Stomach (tissue), 9 donors: Measurements from ENCODE around the gene ATF7. TPM values are rescaled to one million over a fixed set of nuclear protein-coding genes. Genes with fewer than 3 reads are reported as not detected.

Source experiments
- DNase-seq, 2 donors: peaks; one replicate each; pipeline versions ENCODE4 v3.0.0 to v3.0.0-alpha.2; 2013 to 2019
- H3K27ac ChIP-seq, 5 donors: fragments of 200-600 bp in 4 of 5; sonication (generic) in 4 of 5; one replicate each; pipeline ENCODE4 v1.5.1; 2013 to 2019; ENCODE audit warnings: mild to moderate bottlenecking in 1 of 5, moderate library complexity in 1 of 5
- H3K27me3 ChIP-seq, 3 donors: fragments of 200-600 bp; sonication (generic); one replicate each; pipeline ENCODE4 v1.5.1; 2017 to 2019; ENCODE audit warnings: mixed run types in 1 of 3
- H3K36me3 ChIP-seq, 4 donors: fragments of 200-600 bp; sonication (generic); 1 replicate in 3 of 4; 2 replicates in 1 of 4; pipeline ENCODE4 v1.5.1; 2016 to 2019
- H3K4me1 ChIP-seq, 4 donors: fragments of 200-600 bp; sonication (generic); one replicate each; pipeline ENCODE4 v1.5.1; 2016 to 2019
- H3K4me3 ChIP-seq, 4 donors: fragments of 200-600 bp; sonication (generic) in 3 of 4; one replicate each; pipeline ENCODE4 v1.5.1; 2016 to 2019; ENCODE audit warnings: mild to moderate bottlenecking in 1 of 4
- H3K9me3 ChIP-seq, 4 donors: fragments of 200-600 bp; sonication (generic); one replicate each; pipeline ENCODE4 v1.5.1; 2016 to 2019
- CTCF ChIP-seq, 7 experiments: fragments of 450-650 bp in 4 of 7; fragments of 200-600 bp in 3 of 7; sonication (generic) in 3 of 7; IDR thresholded peaks; one replicate each; pipeline ENCODE4 v1.5.1; 2016 to 2019; ENCODE audit warnings: antibody characterized with exemption in 7 of 7, control low read depth in 2 of 7, mild to moderate bottlenecking in 1 of 7
- EP300 ChIP-seq: sonication (generic); formaldehyde crosslinking; IDR thresholded peaks from one replicate; pipeline ENCODE4 v1.6.1; 2017; ENCODE audit warnings: antibody characterized with exemption
- POLR2A ChIP-seq, 4 donors: fragments of 450-650 bp; IDR thresholded peaks; one replicate each; pipeline ENCODE4 v1.6.1; 2016; ENCODE audit warnings: antibody characterized with exemption in 4 of 4, control low read depth in 2 of 4, mild to moderate bottlenecking in 1 of 4, moderate library complexity in 1 of 4
- POLR2AphosphoS5 ChIP-seq, 3 donors: sonication (generic); formaldehyde crosslinking; IDR thresholded peaks; one replicate each; pipeline ENCODE4 v1.6.1; 2016; ENCODE audit warnings: antibody characterized with exemption in 3 of 3
- WGBS, 5 donors: extraction: QIAGEN DNeasy Blood & Tissue Kit in 3 of 5; methylation state at CpG; one replicate each; pipeline versions ENCODE4 v1.1.5 to v1.1.7; 2013 to 2018; 5-methylcytosine and 5-hydroxymethylcytosine counted together
- intact Hi-C: fragments of 100-400 bp; cut with DNase I; formaldehyde crosslinking; loops from one replicate; pipeline ENCODE4 v1.15.1; 2023; ENCODE audit warnings: low total_unique reads
- polyA plus RNA-seq, 3 donors: library from polyadenylated mRNA; stranded (reverse); fragments of 200-250 nt; gene quantifications; one replicate each; pipeline ENCODE4 v1.2.3, GENCODE V29; 2013
- total RNA-seq, 5 donors: library from RNA; depleted of rRNA; stranded (reverse); fragments of >200 nt; gene quantifications; one replicate each; pipeline versions ENCODE4 v1.1.0 to v1.2.3, GENCODE V29; 2014 to 2016
- donor health status: healthy with polysubstance abuse.
- donor health status: Bipolar disorder and iron deficiency.
- donor health status: healthy.

Gene ATF7
- total and polyA plus RNA-seq, 8 donors = 9.0 to 93.4 (median 16.3) TPM

DNA sequence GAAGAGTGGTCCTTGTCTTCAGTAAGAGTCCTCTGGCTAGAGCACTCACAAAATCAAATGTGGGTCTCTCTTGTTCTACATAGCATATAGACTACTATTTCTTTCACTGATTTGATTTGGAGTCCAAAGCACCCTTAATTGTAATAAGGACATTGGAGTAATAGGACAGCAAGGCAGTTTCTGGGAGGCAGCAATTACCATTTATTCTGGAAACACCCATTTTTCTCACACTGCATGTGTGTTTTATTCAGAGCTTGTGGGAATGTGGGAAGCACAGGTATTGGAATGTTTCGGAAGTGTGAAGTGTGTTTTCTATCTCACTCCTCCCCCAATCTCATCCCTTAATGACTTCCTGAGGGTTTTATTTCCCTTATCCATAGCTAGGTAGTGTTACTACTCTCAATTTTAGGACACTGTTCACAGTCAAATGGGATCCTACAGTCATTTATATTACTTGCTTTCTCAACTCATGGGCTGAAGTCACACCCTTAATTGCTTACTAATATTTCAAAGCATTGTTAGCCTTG lies 154.1 kb downstream of the ATF7 start:
- H3K27ac ChIP-seq = no peak overlapping the region

GRCh38 chr12:53468282-53468681 lies 157.9 kb downstream of the ATF7 start:
- Histone ChIP-seq H3K36me3 (peaks cover 99 to 100% (median 100%) of the 10 kb centered on the region in 4 donors), H3K4me3 (no peak overlapping the region), H3K27ac (no peak overlapping the region), H3K4me1 (peaks cover under 1 to 74% (median 35%) of the 10 kb centered on the region in 4 donors), H3K27me3 (no peaks in the 10 kb centered on the region), H3K9me3 (no peaks in the 10 kb centered on the region)
- 64 to 84% (median 69%) methylated on average over 1 of the region's 1 CpG for WGBS, 5 donors
- no peak for DNase-seq
- intact Hi-C loops = loop anchor here (10.0 kb wide), 1 partner anchor 47 kb away; no protein-coding TSS in a partner anchor
- TF ChIP-seq EP300 (no peak), POLR2AphosphoS5 (IDR thresholded peaks at IDR 0.05) (no peak), CTCF (IDR thresholded peaks at IDR 0.05) (no peak), POLR2A (IDR thresholded peaks at IDR 0.05) (no peak)

More for the DNA sequence above, 154.1 kb downstream of the ATF7 start:
- TF ChIP-seq POLR2A (IDR thresholded peaks at IDR 0.05) (no peak), POLR2AphosphoS5 (IDR thresholded peaks at IDR 0.05) (no peak), EP300 (no peak), CTCF (IDR thresholded peaks at IDR 0.05) (no peak)
- no peak for DNase-seq
- Histone ChIP-seq H3K4me3 (no peak overlapping the region), H3K27me3 (no peaks in the 10 kb centered on the region), H3K36me3 (peaks cover 89 to 100% (median 100%) of the 10 kb centered on the region in 4 donors), H3K4me1 (peaks cover 22 to 75% (median 42%) of the 10 kb centered on the region in 4 donors), H3K9me3 (no peaks in the 10 kb centered on the region)
- WGBS, 5 donors = 73 to 91% (median 88%) methylated on average over 1 of the region's 1 CpG
- intact Hi-C loops = no loop called here

DNA sequence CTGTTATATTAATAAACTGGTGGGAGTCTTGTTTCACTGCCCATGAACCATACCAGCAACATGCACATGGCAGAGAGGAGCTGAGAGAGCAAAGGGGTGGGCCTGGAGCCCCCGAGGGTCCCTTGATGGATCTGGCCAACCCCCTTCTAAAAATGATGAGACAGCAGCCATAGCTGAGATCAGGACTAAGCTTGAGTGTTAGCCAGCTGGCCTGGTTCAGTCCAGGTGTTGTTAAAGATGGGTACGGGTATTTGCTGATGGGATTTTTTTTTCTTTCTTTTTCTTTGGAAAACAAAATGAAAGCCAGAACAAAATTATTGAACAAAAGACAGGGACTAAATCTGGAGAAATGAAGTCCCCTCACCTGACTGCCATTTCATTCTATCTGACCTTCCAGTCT lies 158.3 kb downstream of the ATF7 start:
- intact Hi-C loops = loop anchor here (10.0 kb wide), 1 partner anchor 47 kb away; no protein-coding TSS in a partner anchor
- 69 to 85% (median 79%) methylated on average over 2 of the region's 2 CpGs for WGBS, 5 donors
- H3K27me3 ChIP-seq = no peaks in the 10 kb centered on the region
- H3K4me3 ChIP-seq = no peak overlapping the region
- DNase-seq = no peak
- H3K4me1 ChIP-seq = peaks cover 0 to 74% (median 35%) of the 10 kb centered on the region in 4 donors
- H3K9me3 ChIP-seq = no peaks in the 10 kb centered on the region
- TF ChIP-seq POLR2AphosphoS5 (IDR thresholded peaks at IDR 0.05) (no peak), EP300 (no peak), CTCF (IDR thresholded peaks at IDR 0.05) (no peak), POLR2A (IDR thresholded peaks at IDR 0.05) (no peak)
- no peak overlapping the region for H3K27ac ChIP-seq
- peaks cover 99 to 100% (median 100%) of the 10 kb centered on the region in 4 donors for H3K36me3 ChIP-seq

- no peak for DNase-seq
- no peaks in the 10 kb centered on the region for H3K27me3 ChIP-seq
- 47 to 64% (median 52%) methylated on average over 5 of the region's 5 CpGs for WGBS, 5 donors
- H3K4me1 ChIP-seq = peaks cover 0 to 74% (median 35%) of the 10 kb centered on the region in 4 donors
- intact Hi-C loops = loop anchor here (10.0 kb wide), 1 partner anchor 48 kb away; no protein-coding TSS in a partner anchor
- no peak overlapping the region for H3K27ac ChIP-seq
- TF ChIP-seq POLR2AphosphoS5 (IDR thresholded peaks at IDR 0.05) (no peak), CTCF (IDR thresholded peaks at IDR 0.05) (no peak), EP300 (no peak), POLR2A (IDR thresholded peaks at IDR 0.05) (no peak)
- H3K36me3 ChIP-seq = peaks cover 99 to 100% (median 100%) of the 10 kb centered on the region in 4 donors
- H3K4me3 ChIP-seq = no peak overlapping the region
- no peaks in the 10 kb centered on the region for H3K9me3 ChIP-seq
Observed at GRCh38 chr12:53467082-53467481, 159.1 kb downstream of the ATF7 start.
